Kidney (tissue), 14 donors: Measurements from ENCODE around the gene ARHGEF7. TPM values are rescaled to one million over a fixed set of nuclear protein-coding genes. Genes with fewer than 3 reads are reported as not detected.
A peak's percentile ranks its signal among the peaks of the same experiment; 100 is the strongest.

Experiments used
- DNase-seq, 5 donors: peaks; one replicate each; pipeline ENCODE4 v3.0.0-alpha.2; 2013 to 2020
- FAIRE-seq: peaks from 2 replicates; lab custom pipeline; 2012; peaks lifted over from hg19 to GRCh38; lab: Jason Lieb, UNC
- H3K27ac ChIP-seq, 2 donors: one replicate each; pipeline ENCODE4 v1.7.0; 2013; ENCODE audit warnings: low read depth in 2 of 2, low read length in 2 of 2, inconsistent platforms in 1 of 2
- H3K27me3 ChIP-seq: one replicate; pipeline ENCODE4 v1.7.1; 2013; ENCODE audit warnings: low read length, inconsistent platforms; ENCODE audit not compliant: control insufficient read depth, insufficient read depth
- H3K36me3 ChIP-seq, 3 donors: one replicate each; pipeline versions ENCODE4 v1.7.0 to v1.7.1; 2013; ENCODE audit warnings: low read length in 3 of 3, control low read depth in 1 of 3, inconsistent platforms in 1 of 3; ENCODE audit not compliant: insufficient read depth in 3 of 3, control insufficient read depth in 2 of 3
- H3K4me1 ChIP-seq, 3 donors: one replicate each; pipeline versions ENCODE4 v1.7.0 to v1.7.1; 2013; ENCODE audit warnings: low read length in 3 of 3, inconsistent platforms in 1 of 3, low read depth in 1 of 3; ENCODE audit not compliant: control insufficient read depth in 2 of 3, insufficient read depth in 2 of 3
- H3K4me3 ChIP-seq, 3 donors: one replicate each; pipeline versions ENCODE4 v1.7.0 to v1.8.1; 2013; ENCODE audit warnings: low read length in 3 of 3, control low read depth in 1 of 3, inconsistent platforms in 1 of 3
- H3K9ac ChIP-seq, 3 donors: one replicate each; pipeline versions ENCODE4 v1.7.0 to v1.7.1; 2013; ENCODE audit warnings: low read length in 3 of 3, control low read depth in 1 of 3, inconsistent platforms in 1 of 3
- H3K9me3 ChIP-seq, 3 donors: one replicate each; pipeline versions ENCODE4 v1.7.0 to v1.7.1; 2013; ENCODE audit warnings: low read length in 3 of 3, control low read depth in 1 of 3, inconsistent platforms in 1 of 3; ENCODE audit not compliant: control insufficient read depth in 2 of 3, insufficient read depth in 1 of 3
- intact Hi-C: fragments of 100-400 bp; cut with DNase I; formaldehyde crosslinking; loops from one replicate; pipeline ENCODE4 v1.11.1; 2022
- polyA plus RNA-seq: library from polyadenylated mRNA; stranded (reverse); fragments of 350-450 nt; fragmentation: Illumina TruSeq; extraction: RNeasy Lipid Tissue Mini Kit (QIAGEN cat#74804); gene quantifications from one replicate; pipeline ENCODE4 v1.2.3, GENCODE V29; 2014; ENCODE audit warnings: low read depth, low replicate concordance; ENCODE audit not compliant: insufficient read depth
- total RNA-seq: library from RNA; stranded (reverse); fragmentation: NEBNext Ultra II Directional; extraction: Animal tissue kit (Norgen Biotek cat#: 25700); gene quantifications from one replicate; pipeline ENCODE4 v1.2.1, GENCODE V29; 2021
- TF ChIP-seq, protein P1 (sequence below): IDR thresholded peaks from 3 replicates; pipeline ENCODE4 v1.5.1; 2012; ENCODE audit warnings: mild to moderate bottlenecking, moderate library complexity, borderline replicate concordance; ENCODE audit not compliant: insufficient read depth; ENCODE audit errors: extremely low read depth
- donor health status: control.
- donor health status: control.
- donor health status: control.
- donor health status: control.
- donor health status: control.
- donor health status: DM: yes; HTN: yes; CAD: no.
- donor health status: Normal renal cell carcinoma (clear cell type).

ARHGEF7 gene
- total and polyA plus RNA-seq, 2 donors from 2014 or later: 17.9 to 56.4 TPM

DNA sequence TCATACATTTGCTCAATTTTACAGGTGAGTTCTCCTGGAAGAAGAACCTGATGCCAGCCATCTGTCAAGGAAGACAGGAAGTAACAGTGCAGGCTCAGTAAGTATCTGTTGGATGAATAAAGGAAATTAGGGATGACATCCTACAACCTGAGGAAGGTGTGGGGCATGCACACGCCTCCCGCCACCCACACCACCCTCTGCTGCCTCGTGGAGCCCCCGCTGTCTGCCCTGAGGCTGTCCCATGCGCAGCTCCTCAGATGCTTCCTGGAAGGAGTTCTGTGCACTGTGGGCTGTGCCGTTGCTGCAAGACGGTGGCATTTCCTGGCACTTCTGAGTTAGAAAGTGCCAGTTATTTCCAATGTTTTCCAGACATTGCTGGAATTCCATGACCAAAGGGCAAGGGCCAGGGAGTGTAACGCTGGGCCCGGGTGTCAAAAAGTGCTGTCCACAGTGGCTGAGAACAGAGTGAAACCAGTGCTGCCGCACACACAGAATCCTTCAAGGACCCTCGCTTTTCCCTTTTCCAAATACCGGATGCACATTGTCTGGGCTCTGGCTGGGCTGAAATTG is 201.1 kb downstream of the ARHGEF7 start:
- FAIRE-seq (no peak), DNase-seq (no peak)
- Histone ChIP-seq H3K9ac (no peak overlapping the region), H3K9me3 (peaks cover 0 to 5% (median 0%) of the 10 kb centered on the region in 3 donors), H3K36me3 (no peaks in the 10 kb centered on the region), H3K4me1 (no peaks in the 10 kb centered on the region), H3K27me3 (no peaks in the 10 kb centered on the region), H3K4me3 (no peak overlapping the region), H3K27ac (no peak overlapping the region)
- intact Hi-C loops: no loop called here
- TF ChIP-seq, protein P1, sequence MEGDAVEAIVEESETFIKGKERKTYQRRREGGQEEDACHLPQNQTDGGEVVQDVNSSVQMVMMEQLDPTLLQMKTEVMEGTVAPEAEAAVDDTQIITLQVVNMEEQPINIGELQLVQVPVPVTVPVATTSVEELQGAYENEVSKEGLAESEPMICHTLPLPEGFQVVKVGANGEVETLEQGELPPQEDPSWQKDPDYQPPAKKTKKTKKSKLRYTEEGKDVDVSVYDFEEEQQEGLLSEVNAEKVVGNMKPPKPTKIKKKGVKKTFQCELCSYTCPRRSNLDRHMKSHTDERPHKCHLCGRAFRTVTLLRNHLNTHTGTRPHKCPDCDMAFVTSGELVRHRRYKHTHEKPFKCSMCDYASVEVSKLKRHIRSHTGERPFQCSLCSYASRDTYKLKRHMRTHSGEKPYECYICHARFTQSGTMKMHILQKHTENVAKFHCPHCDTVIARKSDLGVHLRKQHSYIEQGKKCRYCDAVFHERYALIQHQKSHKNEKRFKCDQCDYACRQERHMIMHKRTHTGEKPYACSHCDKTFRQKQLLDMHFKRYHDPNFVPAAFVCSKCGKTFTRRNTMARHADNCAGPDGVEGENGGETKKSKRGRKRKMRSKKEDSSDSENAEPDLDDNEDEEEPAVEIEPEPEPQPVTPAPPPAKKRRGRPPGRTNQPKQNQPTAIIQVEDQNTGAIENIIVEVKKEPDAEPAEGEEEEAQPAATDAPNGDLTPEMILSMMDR: no peak

GRCh38 chr13:111317042-111317550 is 202.0 kb downstream of the ARHGEF7 start:
- TF ChIP-seq, protein P1: no peak
- no peak overlapping the region for H3K4me3 ChIP-seq
- no peaks in the 10 kb centered on the region for H3K4me1 ChIP-seq
- intact Hi-C loops: no loop called here
- peaks cover 0 to 5% (median 0%) of the 10 kb centered on the region in 3 donors for H3K9me3 ChIP-seq
- FAIRE-seq: no peak
- no peaks in the 10 kb centered on the region for H3K27me3 ChIP-seq
- DNase-seq: peak in 1 of 5 donors; percentile 48
- no peaks in the 10 kb centered on the region for H3K36me3 ChIP-seq
- H3K27ac ChIP-seq: no peak overlapping the region
- H3K9ac ChIP-seq: no peak overlapping the region

- DNase-seq: peak in 1 of 5 donors; percentile 65
- Histone ChIP-seq H3K36me3 (no peaks in the 10 kb centered on the region), H3K4me1 (no peaks in the 10 kb centered on the region), H3K9me3 (no peaks in the 10 kb centered on the region), H3K27ac (no peak overlapping the region), H3K27me3 (no peaks in the 10 kb centered on the region), H3K4me3 (no peak overlapping the region), H3K9ac (no peak overlapping the region)
- TF ChIP-seq, protein P1: no peak
- intact Hi-C loops: no loop called here
- FAIRE-seq: no peak
These were observed 202.6 kb downstream of the ARHGEF7 start for GRCh38 chr13:111317571-111318345.
